ENCODE results near the gene KCNJ9.
"Not testable (repeated sequence)": the region's sequence is repeated elsewhere in the genome, so short reads cannot be mapped to it uniquely, and the experiment has no call there.

Gene KCNJ9

DNA sequence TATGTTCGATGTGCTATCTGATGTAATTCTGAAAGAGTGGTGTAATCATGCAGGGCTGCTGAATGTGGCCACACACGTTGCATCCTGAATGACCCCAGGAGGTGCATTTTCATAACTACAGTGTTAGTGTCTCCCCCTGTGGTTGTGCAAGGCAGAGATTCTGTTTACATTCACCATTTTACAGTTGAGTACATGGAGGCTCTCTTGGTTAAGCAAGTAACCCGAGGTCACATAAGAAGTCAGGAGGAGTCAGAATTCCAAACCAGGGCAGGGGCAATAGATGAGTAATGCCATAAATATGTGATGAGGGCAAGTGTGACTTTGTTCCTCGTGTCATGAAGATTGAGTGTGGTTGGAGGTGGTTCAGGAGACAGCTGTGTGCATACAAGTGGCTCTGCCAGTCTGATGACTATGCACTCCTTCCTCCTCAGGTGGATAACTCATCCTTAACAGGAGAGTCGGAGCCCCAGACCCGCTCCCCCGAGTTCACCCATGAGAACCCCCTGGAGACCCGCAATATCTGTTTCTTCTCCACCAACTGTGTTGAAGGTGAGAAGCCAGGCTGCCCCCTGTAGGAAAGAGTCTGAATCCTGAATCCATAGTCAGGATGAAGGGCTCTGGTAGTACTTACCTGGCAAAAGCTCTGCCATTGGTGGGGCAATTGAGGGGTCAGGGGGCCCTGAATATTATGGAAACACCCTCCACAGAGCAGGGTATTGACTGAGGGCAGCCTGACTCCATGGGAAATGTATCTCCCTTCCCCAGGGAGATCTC lies 43.6 kb downstream of the KCNJ9 start:
- Histone ChIP-seq H3K4me3 (ENCODE audit: low read length) (no peak overlapping the region), H4K20me1 (ENCODE audit: control insufficient read depth, insufficient read depth, low read depth, low read length) (no peaks in the 10 kb centered on the region), H3K27me3 (ENCODE audit: control insufficient read depth, low read length) (peaks cover 3% of the 10 kb centered on the region; the same call in 1 of the 2 replicates), H3K4me1 (ENCODE audit: control insufficient read depth, low read length) (no peaks in the 10 kb centered on the region), H3K27ac (ENCODE audit: low read depth, low read length) (no peak overlapping the region), H3F3A (ENCODE audit: control insufficient read depth, insufficient read depth) (no peaks in the 10 kb centered on the region), H3K36me3 (ENCODE audit: control insufficient read depth, low read length) (no peaks in the 10 kb centered on the region), H3K79me2 (ENCODE audit: control insufficient read depth, low read length) (no peaks in the 10 kb centered on the region), H3K9me3 (ENCODE audit: control insufficient read depth, insufficient read depth, low read length) (no peaks in the 10 kb centered on the region), H3K4me2 (ENCODE audit: low read length) (no peak overlapping the region), H3K9me2 (replicated peaks; ENCODE audit: control insufficient read depth, low read length) (no peaks in the 10 kb centered on the region)
- TF ChIP-seq CTCF (IDR thresholded peaks at IDR 0.05; ENCODE audit: low read depth, low read length, poor library complexity, severe bottlenecking) (peak; percentile 8), EZH2phosphoT487 (IDR thresholded peaks at IDR 0.05; ENCODE audit: borderline replicate concordance, low read length) (no peak)

- H3F3A ChIP-seq (ENCODE audit: control insufficient read depth, insufficient read depth) = no peaks in the 10 kb centered on the region
- no peaks in the 10 kb centered on the region for H3K36me3 ChIP-seq (ENCODE audit: control insufficient read depth, low read length)
- no peaks in the 10 kb centered on the region for H4K20me1 ChIP-seq (ENCODE audit: control insufficient read depth, insufficient read depth, low read depth, low read length)
- no peak overlapping the region for H3K4me3 ChIP-seq (ENCODE audit: low read length)
- TF ChIP-seq CTCF (IDR thresholded peaks at IDR 0.05; ENCODE audit: low read depth, low read length, poor library complexity, severe bottlenecking) = no peak
- H3K4me2 ChIP-seq (ENCODE audit: low read length) = no peak overlapping the region
- no peaks in the 10 kb centered on the region for H3K9me3 ChIP-seq (ENCODE audit: control insufficient read depth, insufficient read depth, low read length)
- H3K27ac ChIP-seq (ENCODE audit: low read depth, low read length) = no peak overlapping the region
- H3K79me2 ChIP-seq (ENCODE audit: control insufficient read depth, low read length) = no peaks in the 10 kb centered on the region
- no peaks in the 10 kb centered on the region for H3K9me2 ChIP-seq (replicated peaks; ENCODE audit: control insufficient read depth, low read length)
- H3K27me3 ChIP-seq (ENCODE audit: control insufficient read depth, low read length) = peaks cover 3% of the 10 kb centered on the region; the same call in 1 of the 2 replicates
- H3K4me1 ChIP-seq (ENCODE audit: control insufficient read depth, low read length) = no peaks in the 10 kb centered on the region
These were observed 44.4 kb downstream of the KCNJ9 start for GRCh38 chr1:160125746-160126145.

- H4K20me1 ChIP-seq (ENCODE audit: control insufficient read depth, insufficient read depth, low read depth, low read length); H3K27ac ChIP-seq (ENCODE audit: low read depth, low read length); H3K27me3 ChIP-seq (ENCODE audit: control insufficient read depth, low read length); H3K9me2 ChIP-seq (replicated peaks; ENCODE audit: control insufficient read depth, low read length); H3K4me3 ChIP-seq (ENCODE audit: low read length); H3K36me3 ChIP-seq (ENCODE audit: control insufficient read depth, low read length); H3K9me3 ChIP-seq (ENCODE audit: control insufficient read depth, insufficient read depth, low read length); H3K4me1 ChIP-seq (ENCODE audit: control insufficient read depth, low read length); H3K79me2 ChIP-seq (ENCODE audit: control insufficient read depth, low read length); H3F3A ChIP-seq (ENCODE audit: control insufficient read depth, insufficient read depth); H3K4me2 ChIP-seq (ENCODE audit: low read length): not testable (repeated sequence)
These were observed 45.0 kb downstream of the KCNJ9 start for GRCh38 chr1:160126342-160126741.

GRCh38 chr1:160127381-160127780 lies 46.0 kb downstream of the KCNJ9 start:
- Histone ChIP-seq H3K4me2 (ENCODE audit: low read length) (no peak overlapping the region), H3F3A (ENCODE audit: control insufficient read depth, insufficient read depth) (no peaks in the 10 kb centered on the region), H3K4me1 (ENCODE audit: control insufficient read depth, low read length) (no peaks in the 10 kb centered on the region), H3K27ac (ENCODE audit: low read depth, low read length) (no peak overlapping the region), H3K79me2 (ENCODE audit: control insufficient read depth, low read length) (no peaks in the 10 kb centered on the region), H3K27me3 (ENCODE audit: control insufficient read depth, low read length) (peaks cover 10% of the 10 kb centered on the region), H4K20me1 (ENCODE audit: control insufficient read depth, insufficient read depth, low read depth, low read length) (no peaks in the 10 kb centered on the region), H3K4me3 (ENCODE audit: low read length) (no peak overlapping the region), H3K9me3 (ENCODE audit: control insufficient read depth, insufficient read depth, low read length) (no peaks in the 10 kb centered on the region), H3K9me2 (replicated peaks; ENCODE audit: control insufficient read depth, low read length) (no peaks in the 10 kb centered on the region), H3K36me3 (ENCODE audit: control insufficient read depth, low read length) (no peaks in the 10 kb centered on the region)
- TF ChIP-seq EZH2phosphoT487 (IDR thresholded peaks at IDR 0.05; ENCODE audit: borderline replicate concordance, low read length) = no peak
- TF ChIP-seq CTCF (IDR thresholded peaks at IDR 0.05; ENCODE audit: low read depth, low read length, poor library complexity, severe bottlenecking) = no peak
